ENCODE data around the gene KCNK4. TPM values are rescaled to one million over a fixed set of nuclear protein-coding genes. Genes with fewer than 3 reads are reported as not detected.
"Not testable (repeated sequence)": the region's sequence is repeated elsewhere in the genome, so short reads cannot be mapped to it uniquely, and the experiment has no call there.

The KCNK4 gene
- total RNA-seq (2014; rRNA removed; shearing (Covaris generic)): 0.10 TPM in 1 of 2 replicates, not detected in the other
- not detected in 2 replicates for polyA plus RNA-seq (2014; cell fraction: nucleus; rRNA removed)

- DNase-seq (ENCODE audit: extremely low read depth, low read depth): no peak
Observed at GRCh38 chr11:64291262-64291751, at the start of gene KCNK4. KCNK4 (plus strand) TSS chr11:64291302; CDS start chr11:64293019, 1,717 bp downstream.

DNA sequence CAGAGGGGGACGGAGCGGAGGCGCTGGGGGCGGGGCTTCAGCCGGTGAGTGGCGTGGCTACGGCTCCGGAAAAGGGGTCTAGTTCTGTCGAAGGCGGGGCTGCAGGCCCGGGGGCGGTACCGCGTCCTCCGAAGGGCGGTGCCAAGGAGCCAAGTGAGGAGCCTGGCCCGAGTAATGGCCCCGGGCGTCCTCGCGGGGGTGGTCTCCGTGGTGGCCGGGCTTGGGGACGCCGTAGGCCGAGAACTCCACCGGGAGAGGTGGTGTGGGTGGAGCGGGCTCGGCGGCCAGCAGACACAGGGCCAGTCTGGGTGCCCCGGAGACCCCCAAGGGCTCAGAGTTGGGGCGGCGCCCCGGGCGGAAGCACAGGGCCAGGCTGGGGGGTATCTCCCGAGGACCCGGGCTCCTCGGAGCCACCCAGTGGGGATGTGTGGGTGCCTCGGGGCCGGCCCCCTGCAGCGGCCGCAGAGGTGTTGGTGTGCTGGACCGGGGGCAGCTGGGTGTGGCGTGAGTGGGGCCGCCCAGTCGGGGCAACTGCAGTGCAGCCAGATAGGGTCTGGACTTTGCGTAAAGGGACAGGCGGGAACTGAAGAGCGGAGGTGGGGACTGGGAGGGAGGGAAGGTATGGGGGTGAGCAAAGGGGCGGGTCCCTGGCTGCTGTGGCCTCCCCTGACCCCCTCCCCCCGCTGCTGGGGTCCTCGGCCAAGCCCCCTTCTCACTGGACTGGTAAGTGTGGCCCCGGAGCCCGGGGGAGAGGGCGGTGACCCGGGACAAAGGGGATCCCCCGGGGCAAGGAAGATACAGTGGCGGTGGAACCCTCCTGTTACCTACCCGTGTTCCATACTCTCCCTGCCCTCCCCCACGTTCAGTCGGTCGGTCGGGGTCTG lies 49.4 kb upstream of the KCNK4 start:
- DNase-seq (ENCODE audit: extremely low read depth, low read depth): no peak

DNA sequence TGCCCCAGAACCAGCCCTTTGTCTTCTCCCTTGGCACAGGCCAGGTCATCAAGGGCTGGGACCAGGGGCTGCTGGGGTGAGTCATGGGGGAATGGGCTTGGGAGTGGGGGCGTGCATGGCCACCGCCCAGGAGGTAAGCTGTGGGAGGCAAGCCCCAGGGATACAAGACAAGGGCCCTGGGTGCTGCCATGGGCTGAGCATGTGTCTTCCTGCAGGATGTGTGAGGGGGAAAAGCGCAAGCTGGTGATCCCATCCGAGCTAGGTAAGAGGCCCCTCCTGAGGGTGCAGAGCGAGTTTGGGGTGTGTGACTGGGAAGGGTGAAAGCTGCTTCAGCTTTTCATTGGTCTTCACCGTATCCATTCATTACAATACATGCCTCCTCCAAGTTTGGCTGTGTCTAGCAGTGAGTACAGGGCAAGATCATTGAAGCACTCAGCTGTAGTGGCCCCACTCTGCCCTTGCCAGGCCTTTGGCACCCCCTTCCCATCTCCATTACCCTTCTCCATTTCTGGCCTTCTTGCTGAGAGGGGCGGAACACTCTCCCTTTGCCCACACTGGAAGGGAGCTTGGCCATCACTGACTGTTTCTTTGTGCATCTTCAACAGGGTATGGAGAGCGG lies 47.8 kb upstream of the KCNK4 start:
- DNase-seq (ENCODE audit: extremely low read depth, low read depth): no peak

DNA sequence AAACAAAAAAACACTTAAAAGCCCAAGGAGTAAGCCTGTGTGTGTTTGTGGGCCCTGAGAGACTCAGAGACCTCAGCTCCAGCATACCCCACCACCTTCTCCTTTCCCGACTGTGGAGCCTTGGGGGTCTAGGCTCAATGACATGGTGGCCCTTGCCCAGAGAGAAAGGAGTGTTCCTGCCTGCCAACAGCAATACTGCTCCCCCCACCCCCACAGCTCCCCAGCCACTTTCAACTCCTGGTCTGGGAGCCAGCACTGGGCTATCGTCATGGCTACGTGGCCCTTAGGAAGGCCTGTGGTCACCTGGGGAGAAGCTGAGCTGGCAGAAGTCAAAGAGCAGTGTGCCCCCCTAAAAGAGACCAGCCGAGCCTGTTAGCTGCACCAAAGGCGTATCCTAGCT lies 47.0 kb upstream of the KCNK4 start:
- DNase-seq (ENCODE audit: extremely low read depth, low read depth): no peak

GRCh38 chr11:64244966-64245365 lies 46.1 kb upstream of the KCNK4 start:
- DNase-seq (ENCODE audit: extremely low read depth, low read depth): no peak

DNA sequence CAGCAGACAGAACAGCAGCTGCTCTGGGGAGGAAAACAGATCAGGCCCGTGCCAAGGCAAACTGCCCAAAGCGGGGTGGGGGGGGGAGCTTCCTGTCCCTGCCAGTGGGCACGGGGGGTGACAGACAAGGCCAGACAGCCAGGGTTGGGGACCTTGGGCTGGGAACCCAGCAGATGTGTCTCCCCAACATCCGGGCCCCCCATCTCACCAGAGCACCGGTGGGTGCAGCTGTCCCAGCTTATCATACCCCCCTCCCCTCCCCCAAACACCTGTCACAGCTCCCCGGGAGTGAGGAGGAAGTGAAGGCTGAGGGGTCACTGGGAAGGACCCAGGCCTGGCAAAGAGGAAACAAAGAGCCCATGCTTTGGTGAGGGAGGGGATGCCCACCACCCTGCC lies 45.7 kb upstream of the KCNK4 start:
- no peak for DNase-seq (ENCODE audit: extremely low read depth, low read depth)

DNA sequence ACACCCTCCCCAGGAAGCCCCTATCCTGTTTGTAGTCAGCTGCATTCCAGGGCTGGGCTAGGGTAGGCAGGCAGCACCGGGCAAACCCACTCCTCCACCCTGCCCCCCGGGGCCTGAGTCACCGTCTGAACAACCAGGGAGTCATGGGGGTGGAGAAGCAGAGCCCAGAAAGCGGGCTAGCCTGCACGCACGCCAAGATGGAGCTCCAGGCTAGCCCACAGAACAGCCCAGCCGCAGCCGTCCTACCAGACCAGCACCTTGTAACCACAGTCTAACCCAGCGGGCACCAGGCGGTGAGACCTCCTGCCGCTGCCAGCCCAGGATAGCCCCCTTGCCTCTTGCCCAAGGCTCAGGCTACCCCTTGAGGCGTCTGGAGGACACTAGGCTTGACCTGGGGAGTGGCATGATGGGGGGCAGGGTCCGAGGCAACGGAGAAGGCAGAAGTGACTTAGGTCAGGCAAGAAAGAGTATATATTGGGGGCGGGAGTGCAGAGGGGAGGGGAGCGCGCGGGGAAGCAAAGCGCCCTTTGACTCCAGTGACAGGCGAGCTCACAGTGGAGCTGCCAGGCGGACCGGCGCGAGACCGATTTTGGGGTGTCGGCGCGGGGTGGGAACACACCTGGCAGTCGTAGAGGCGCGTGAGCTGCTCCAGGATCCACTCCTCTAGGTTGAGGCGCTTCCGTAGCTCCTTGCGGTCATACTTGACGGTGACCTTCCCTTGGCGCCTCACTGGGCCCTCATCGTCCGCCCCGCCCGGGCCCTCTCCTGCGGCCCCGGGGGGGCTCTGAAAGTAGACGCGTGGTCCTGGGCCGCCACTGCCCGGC lies 45.1 kb upstream of the KCNK4 start:
- DNase-seq (ENCODE audit: extremely low read depth, low read depth): peak; percentile 80

DNA sequence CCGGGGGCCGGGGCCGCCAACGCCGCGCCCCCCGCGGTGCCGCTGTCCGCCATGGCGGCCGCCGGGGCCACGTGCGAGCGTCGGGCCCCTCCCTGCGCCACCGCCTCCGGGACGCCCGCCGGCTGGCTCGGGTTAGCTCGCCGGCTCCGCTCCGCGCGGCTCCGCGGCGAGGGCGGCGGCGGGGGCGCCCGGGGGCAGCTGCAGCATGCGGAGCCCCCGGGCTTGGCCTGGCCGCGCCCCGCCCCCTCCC lies 44.6 kb upstream of the KCNK4 start:
- not testable (repeated sequence) for DNase-seq (ENCODE audit: extremely low read depth, low read depth)

GRCh38 chr11:64246871-64247728 lies 44.0 kb upstream of the KCNK4 start, which contains the start of gene PPP1R14B:
PPP1R14B (minus strand) TSS chr11:64246943; CDS start chr11:64246673, 270 bp downstream.
- DNase-seq (ENCODE audit: extremely low read depth, low read depth): peak; percentile 76

DNA sequence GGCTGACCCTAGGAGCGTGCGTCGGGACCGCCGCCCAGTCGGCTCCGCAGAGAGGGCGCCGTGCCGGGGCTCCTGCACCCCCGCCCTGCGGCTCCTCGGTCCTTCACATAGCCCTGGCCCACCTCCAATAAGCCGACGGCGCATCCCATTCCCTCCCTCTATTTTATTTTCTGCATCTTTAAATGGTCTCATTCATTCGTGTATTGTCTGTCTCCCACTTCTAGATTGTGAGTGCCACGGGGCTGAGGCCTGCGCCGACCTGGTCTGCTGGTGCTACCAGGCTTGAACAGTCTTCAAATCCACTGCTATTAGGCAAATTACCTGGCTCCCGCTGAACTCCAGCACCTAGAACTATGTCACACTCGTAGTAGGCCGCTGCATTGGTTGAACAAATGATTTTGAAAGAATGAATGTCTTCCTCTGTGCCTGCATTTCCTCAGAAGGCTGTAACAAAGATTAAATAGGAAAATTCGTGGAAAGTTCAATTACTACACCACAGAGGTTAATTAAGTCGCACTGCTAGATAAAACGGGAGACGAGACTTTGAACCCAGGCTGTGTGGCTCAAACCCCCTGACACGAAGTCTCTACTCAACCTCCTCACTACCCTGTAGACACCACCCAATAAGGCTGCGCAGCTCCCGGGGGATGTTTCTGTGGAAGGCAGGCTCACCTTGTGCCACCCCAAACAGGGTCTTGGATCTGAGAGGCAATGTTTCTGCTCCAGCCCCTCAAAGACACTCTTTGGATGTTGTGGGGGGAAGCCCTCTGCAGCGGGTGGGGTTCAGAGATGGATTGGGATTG lies 43.2 kb upstream of the KCNK4 start:
- no peak for DNase-seq (ENCODE audit: extremely low read depth, low read depth)

DNA sequence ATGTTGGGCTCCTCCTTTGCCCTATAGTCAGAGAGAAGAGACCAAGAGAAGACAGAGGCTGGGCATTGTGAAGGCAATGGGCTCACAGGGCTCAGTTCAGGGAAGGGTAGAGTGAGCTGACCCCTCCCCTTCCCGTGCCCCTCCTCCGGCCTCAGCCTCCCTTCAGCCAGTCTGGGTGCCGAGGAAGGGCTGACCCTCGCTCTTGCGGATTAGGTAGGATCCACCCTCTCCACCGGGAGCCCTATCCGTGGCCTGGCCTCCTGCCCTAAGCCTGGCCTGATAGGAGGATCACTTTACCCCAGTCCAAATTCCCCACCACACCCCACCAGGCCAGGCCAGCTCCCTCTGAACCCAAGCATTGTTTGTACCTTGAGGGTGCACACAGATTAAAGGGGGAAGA lies 42.5 kb upstream of the KCNK4 start:
- DNase-seq (ENCODE audit: extremely low read depth, low read depth): no peak

DNA sequence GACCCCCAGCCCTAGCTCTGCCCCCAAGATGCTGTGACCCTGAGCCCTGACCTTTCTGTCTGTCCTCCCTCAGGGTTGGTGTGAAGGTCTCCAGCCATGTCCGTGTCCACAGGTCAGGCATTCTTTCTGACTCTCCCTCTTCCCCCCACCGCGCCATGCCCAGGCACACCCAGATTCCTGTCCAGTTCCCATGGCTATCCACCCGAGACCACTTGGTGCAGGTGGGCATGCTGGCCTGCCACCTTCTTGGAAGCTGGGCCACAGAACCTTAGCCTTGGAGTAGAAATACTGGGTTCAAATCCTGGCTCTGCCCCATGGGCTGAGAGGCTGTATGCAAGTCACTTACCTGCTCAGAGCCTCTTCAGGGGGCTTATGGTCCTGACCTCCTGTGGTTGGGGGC lies 42.1 kb upstream of the KCNK4 start:
- DNase-seq (ENCODE audit: extremely low read depth, low read depth): no peak

DNA sequence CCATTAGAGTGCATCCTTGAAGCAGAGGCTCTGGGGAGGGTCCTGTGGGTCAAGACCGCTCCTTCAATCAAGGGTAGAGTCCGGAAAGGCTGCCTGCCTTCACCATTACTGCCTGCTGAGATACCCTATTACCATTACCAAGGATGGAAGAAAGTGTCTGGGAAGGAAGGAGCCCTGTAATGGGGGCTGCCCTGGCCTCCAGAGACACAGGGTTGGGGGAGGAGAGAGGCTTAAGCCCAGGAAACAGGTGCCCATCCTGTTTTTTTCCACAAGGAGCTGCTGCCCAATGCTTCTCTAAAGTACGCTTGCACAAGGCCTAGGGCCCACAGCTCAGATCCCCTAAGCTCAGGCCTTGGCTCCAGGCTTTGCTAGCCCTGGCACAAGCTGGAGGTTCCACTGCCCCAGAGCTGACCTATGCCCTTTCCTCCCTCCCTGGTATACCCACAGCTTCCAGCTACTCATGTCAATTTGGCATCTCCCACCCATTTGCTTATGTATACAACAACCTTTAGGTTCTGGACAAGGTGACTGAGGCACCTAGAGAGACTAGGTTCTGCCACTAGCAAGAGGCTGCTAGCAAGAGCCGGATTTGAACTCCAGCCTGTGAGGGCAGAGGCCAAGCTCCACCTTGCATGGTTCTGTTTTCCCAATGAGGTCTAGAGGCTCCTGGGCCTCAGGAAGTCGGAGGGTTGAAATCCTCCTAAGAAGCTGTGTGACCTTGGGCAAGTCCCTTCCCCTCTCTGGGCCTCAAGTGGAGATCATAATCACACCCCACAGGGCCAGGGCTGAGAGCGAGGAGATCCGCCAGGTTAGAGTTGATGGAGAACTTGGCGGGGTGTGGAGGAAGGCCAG lies 41.3 kb upstream of the KCNK4 start:
- no peak for DNase-seq (ENCODE audit: extremely low read depth, low read depth)

DNA sequence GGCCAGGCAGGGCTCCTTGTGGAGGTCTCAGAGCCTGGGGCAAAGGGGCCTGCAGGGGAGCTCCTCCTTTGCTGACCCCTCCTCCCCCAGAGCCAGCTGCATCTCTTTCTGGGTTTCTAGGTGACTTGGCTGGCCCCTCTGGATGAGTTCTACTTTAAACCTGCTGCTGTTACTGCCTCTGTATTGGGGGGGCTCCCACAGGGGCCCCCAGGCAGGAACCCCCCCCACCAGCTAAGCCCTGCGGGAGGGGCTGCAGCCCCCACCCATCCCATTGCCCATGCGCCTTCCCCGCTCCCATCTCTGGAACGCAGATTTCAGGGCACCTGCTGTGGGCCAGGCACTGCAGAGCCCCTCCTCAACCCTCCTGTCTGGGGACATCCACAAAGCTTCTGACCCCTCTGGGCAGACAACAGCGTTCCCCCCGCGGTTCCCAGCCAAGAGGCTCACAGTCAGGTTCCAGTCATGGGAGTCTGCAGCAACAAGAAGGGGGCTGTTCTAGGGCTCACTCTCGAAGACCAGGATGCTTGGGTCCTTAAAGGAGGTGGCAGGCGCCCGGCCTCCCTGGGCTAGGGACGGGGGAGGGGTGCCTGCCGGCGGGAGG lies 40.6 kb upstream of the KCNK4 start:
- no peak for DNase-seq (ENCODE audit: extremely low read depth, low read depth)

GRCh38 chr11:64251016-64251752 lies 39.9 kb upstream of the KCNK4 start, which contains the start of gene PLCB3:
PLCB3 (plus strand) TSS chr11:64251530; CDS start chr11:64251650, 120 bp downstream.
- no peak for DNase-seq (ENCODE audit: extremely low read depth, low read depth)

DNA sequence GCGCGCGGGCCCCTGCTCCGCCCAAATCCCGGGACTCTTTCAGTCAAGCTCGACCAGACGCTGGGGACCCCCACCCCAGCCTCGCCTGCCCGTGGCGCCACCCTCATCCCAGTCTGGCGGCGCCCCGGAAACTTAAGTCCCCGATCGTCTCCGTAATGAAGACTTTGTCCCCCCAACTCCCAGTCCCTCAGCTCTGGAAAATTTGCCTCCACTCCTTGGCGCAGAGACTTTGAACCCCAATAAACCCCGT lies 39.4 kb upstream of the KCNK4 start:
- no peak for DNase-seq (ENCODE audit: extremely low read depth, low read depth)
